GM21515 (cell line): Measurements from ENCODE around the gene IPO7.
"Not testable (repeated sequence)": the region's sequence is repeated elsewhere in the genome, so short reads cannot be mapped to it uniquely, and the experiment has no call there.

Experiments used
- ATAC-seq: cut with Tn5 transposase; IDR thresholded peaks from one replicate; pipeline ENCODE4 v1.9.1; 2021; ENCODE audit not compliant: unreplicated experiment

Gene IPO7

GRCh38 chr11:9384535-9385326, at the start of gene IPO7:
TSS of gene IPO7 (plus strand) at chr11:9384652. CDS start at chr11:9384764, 112 bp downstream.
- ATAC-seq, result peak; percentile 94

- no peak for ATAC-seq
These were observed 42.7 kb upstream of the IPO7 start for GRCh38 chr11:9341638-9342178.

GRCh38 chr11:9344061-9344680, 40.3 kb upstream of the IPO7 start:
- no peak for ATAC-seq

- ATAC-seq, result no peak
These were observed 37.4 kb upstream of the IPO7 start for GRCh38 chr11:9347100-9347499.

GRCh38 chr11:9347779-9348178, 36.7 kb upstream of the IPO7 start:
- not testable (repeated sequence) for ATAC-seq

GRCh38 chr11:9351321-9351881, 33.1 kb upstream of the IPO7 start:
- ATAC-seq, result no peak

GRCh38 chr11:9357041-9357440, 27.4 kb upstream of the IPO7 start:
- no peak for ATAC-seq

- ATAC-seq, result not testable (repeated sequence)
These were observed 23.4 kb upstream of the IPO7 start for GRCh38 chr11:9360862-9361622.

- no peak for ATAC-seq
These were observed 22.0 kb upstream of the IPO7 start for GRCh38 chr11:9362393-9362863.

- peak; percentile 95 for ATAC-seq
These were observed 20.2 kb upstream of the IPO7 start for GRCh38 chr11:9363954-9364912.

- no peak for ATAC-seq
These were observed 16.9 kb upstream of the IPO7 start for GRCh38 chr11:9367551-9367950.

GRCh38 chr11:9377036-9377435, 7.4 kb upstream of the IPO7 start:
- ATAC-seq, result no peak

- no peak for ATAC-seq
These were observed 5.4 kb upstream of the IPO7 start for GRCh38 chr11:9379041-9379440.

GRCh38 chr11:9380773-9381172, 3.7 kb upstream of the IPO7 start:
- no peak for ATAC-seq

- ATAC-seq, result no peak
These were observed 961 bp downstream of the IPO7 start for GRCh38 chr11:9385327-9385899.

GRCh38 chr11:9386086-9386485, 1.6 kb downstream of the IPO7 start:
- no peak for ATAC-seq

- no peak for ATAC-seq
These were observed 2.4 kb downstream of the IPO7 start for GRCh38 chr11:9386901-9387300.

GRCh38 chr11:9396310-9396709, 11.9 kb downstream of the IPO7 start:
- no peak for ATAC-seq

- ATAC-seq, result no peak
These were observed 12.3 kb downstream of the IPO7 start for GRCh38 chr11:9396752-9397151.
